Activated CD4-positive, alpha-beta T cell treated with anti-CD3 and anti-CD28 coated beads for 36 hours (primary cell): ENCODE results near the gene OSTN. TPM values are rescaled to one million over a fixed set of nuclear protein-coding genes. Genes with fewer than 3 reads are reported as not detected.

Source experiments
- ATAC-seq: fragments of 200-7000 bp; cut with Tn5 transposase; one replicate; pipeline ENCODE4 v1.10.0; 2021; ENCODE audit warnings: mild to moderate bottlenecking, moderate library complexity
- CTCF ChIA-PET: fragments of 350-600 bp; sonication (Branson Sonifier 250); formaldehyde crosslinking; loops from one replicate; lab custom pipeline; 2021; ENCODE audit warnings: antibody characterized with exemption; lab: Charles Lee
- POLR2A ChIA-PET: fragments of 350-600 bp; sonication (Branson Sonifier 250); formaldehyde crosslinking; loops from one replicate; lab custom pipeline; 2021; ENCODE audit warnings: antibody characterized with exemption, inconsistent platforms; lab: Charles Lee
- DNase-seq: peaks from one replicate; pipeline ENCODE4 v3.0.0-alpha.2; 2020
- H3K27ac Mint-ChIP-seq: one replicate; pipeline ENCODE4 v1.8.0; 2021; ENCODE audit warnings: mixed read lengths
- H3K27me3 Mint-ChIP-seq: one replicate; pipeline ENCODE4 v1.8.0; 2021; ENCODE audit warnings: mixed read lengths
- H3K36me3 Mint-ChIP-seq: one replicate; pipeline ENCODE4 v1.8.0; 2021; ENCODE audit warnings: low read depth, mixed read lengths
- H3K4me1 Mint-ChIP-seq: one replicate; pipeline ENCODE4 v1.8.0; 2021; ENCODE audit warnings: mixed read lengths
- H3K4me3 Mint-ChIP-seq: one replicate; pipeline ENCODE4 v1.8.0; 2021; ENCODE audit warnings: mild to moderate bottlenecking, moderate library complexity, mixed read lengths
- H3K9me3 Mint-ChIP-seq: one replicate; pipeline ENCODE4 v1.8.0; 2021; ENCODE audit warnings: low read depth, mixed read lengths
- intact Hi-C, 2 experiments: fragments of 100-400 bp; cut with DNase I in 1 of 2; cut with micrococcal nuclease in 1 of 2; formaldehyde crosslinking; loops; one replicate each; pipeline versions ENCODE4 v1.14.2 to v1.15.1; 2022 to 2024; cut with DNase I, micrococcal nuclease
- total RNA-seq, 2 experiments: library from RNA; stranded (reverse); gene quantifications; one replicate each; pipeline ENCODE4 v1.2.3, GENCODE V29; 2021

OSTN gene
- total RNA-seq, 2 experiments from 2014 or later, result not detected

- intact Hi-C loops, result no loop called here
- peaks cover 3% of the 10 kb centered on the region for H3K27me3 Mint-ChIP-seq
- no peaks in the 10 kb centered on the region for H3K9me3 Mint-ChIP-seq
- no peak overlapping the region for H3K27ac Mint-ChIP-seq
- no peaks in the 10 kb centered on the region for H3K36me3 Mint-ChIP-seq
- no peak for ATAC-seq
- DNase-seq, result no peak
- no peak overlapping the region for H3K4me3 Mint-ChIP-seq
- CTCF ChIA-PET, result interaction anchor here (0.6 kb wide), 1 partner anchor 1800 kb away, joined by 3 read pairs; no protein-coding TSS in a partner anchor
- H3K4me1 Mint-ChIP-seq, result peaks cover 6% of the 10 kb centered on the region
- POLR2A ChIA-PET, result interaction anchor here (0.6 kb wide), 1 partner anchor 21 kb away, joined by 3 read pairs; no protein-coding TSS in a partner anchor
These were observed 97.0 kb downstream of the OSTN start for GRCh38 chr3:191296041-191296541.

- ATAC-seq (no peak), DNase-seq (no peak)
- H3K27me3 Mint-ChIP-seq, result peaks cover 3% of the 10 kb centered on the region
- H3K36me3 Mint-ChIP-seq, result no peaks in the 10 kb centered on the region
- no peak overlapping the region for H3K27ac Mint-ChIP-seq
- CTCF ChIA-PET, result interaction anchor here (0.8 kb wide), 1 partner anchor 18 kb away, joined by 3 read pairs; no protein-coding TSS in a partner anchor
- H3K4me1 Mint-ChIP-seq, result peaks cover 4% of the 10 kb centered on the region
- H3K4me3 Mint-ChIP-seq, result no peak overlapping the region
- no peaks in the 10 kb centered on the region for H3K9me3 Mint-ChIP-seq
- intact Hi-C loops, result no loop called here
- POLR2A ChIA-PET, result interaction anchor here (0.6 kb wide), 1 partner anchor 27 kb away, joined by 3 read pairs; no protein-coding TSS in a partner anchor
These were observed 99.8 kb downstream of the OSTN start for GRCh38 chr3:191298846-191299245.

- ChIA-PET POLR2A (no interaction called here), CTCF (no interaction called here)
- no peaks in the 10 kb centered on the region for H3K9me3 Mint-ChIP-seq
- ATAC-seq, result peak; percentile 58
- H3K4me3 Mint-ChIP-seq, result no peak overlapping the region
- H3K4me1 Mint-ChIP-seq, result peaks cover 4% of the 10 kb centered on the region
- peaks cover 3% of the 10 kb centered on the region for H3K27me3 Mint-ChIP-seq
- DNase-seq, result no peak
- H3K27ac Mint-ChIP-seq, result peak overlapping the region; percentile 12
- H3K36me3 Mint-ChIP-seq, result no peaks in the 10 kb centered on the region
- intact Hi-C loops, result no loop called here
These were observed 101.4 kb downstream of the OSTN start for GRCh38 chr3:191300422-191300821.

GRCh38 chr3:191301017-191301416 lies 102.0 kb downstream of the OSTN start:
- Mint-ChIP-seq H3K36me3 (no peaks in the 10 kb centered on the region), H3K4me3 (no peak overlapping the region), H3K27ac (peak overlapping the region; percentile 12), H3K4me1 (peaks cover 4% of the 10 kb centered on the region), H3K9me3 (no peaks in the 10 kb centered on the region), H3K27me3 (peaks cover 3% of the 10 kb centered on the region)
- ChIA-PET CTCF (no interaction called here), POLR2A (no interaction called here)
- ATAC-seq (peak; percentile 70), DNase-seq (no peak)
- intact Hi-C loops, result no loop called here

- no peak overlapping the region for H3K27ac Mint-ChIP-seq
These were observed 102.9 kb downstream of the OSTN start for GRCh38 chr3:191301782-191302411.

GRCh38 chr3:191302451-191302850 lies 103.4 kb downstream of the OSTN start:
- Mint-ChIP-seq H3K4me3 (no peak overlapping the region), H3K27ac (no peak overlapping the region)
- intact Hi-C loops, result no loop called here

More at GRCh38 chr3:191301782-191302411, 102.9 kb downstream of the OSTN start:
- intact Hi-C loops, result no loop called here
- no peaks in the 10 kb centered on the region for H3K36me3 Mint-ChIP-seq
- POLR2A ChIA-PET, result no interaction called here
- ATAC-seq (no peak), DNase-seq (no peak)
- H3K4me1 Mint-ChIP-seq, result peaks cover 4% of the 10 kb centered on the region
- CTCF ChIA-PET, result no interaction called here
- peaks cover 3% of the 10 kb centered on the region for H3K27me3 Mint-ChIP-seq
- no peaks in the 10 kb centered on the region for H3K9me3 Mint-ChIP-seq
- no peak overlapping the region for H3K4me3 Mint-ChIP-seq

GRCh38 chr3:191303596-191303995 lies 104.6 kb downstream of the OSTN start:
- ChIA-PET CTCF (no interaction called here), POLR2A (no interaction called here)
- H3K4me1 Mint-ChIP-seq, result peaks cover 4% of the 10 kb centered on the region
- intact Hi-C loops, result no loop called here
- H3K4me3 Mint-ChIP-seq, result no peak overlapping the region
- DNase-seq, result no peak
- no peaks in the 10 kb centered on the region for H3K36me3 Mint-ChIP-seq
- H3K9me3 Mint-ChIP-seq, result no peaks in the 10 kb centered on the region
- ATAC-seq, result no peak
- no peak overlapping the region for H3K27ac Mint-ChIP-seq
- H3K27me3 Mint-ChIP-seq, result peaks cover under 1% of the 10 kb centered on the region

More at GRCh38 chr3:191302451-191302850, 103.4 kb downstream of the OSTN start:
- peaks cover 3% of the 10 kb centered on the region for H3K27me3 Mint-ChIP-seq
- H3K36me3 Mint-ChIP-seq, result no peaks in the 10 kb centered on the region
- DNase-seq (no peak), ATAC-seq (no peak)
- CTCF ChIA-PET, result no interaction called here
- H3K4me1 Mint-ChIP-seq, result peaks cover 4% of the 10 kb centered on the region
- H3K9me3 Mint-ChIP-seq, result no peaks in the 10 kb centered on the region
- POLR2A ChIA-PET, result no interaction called here

- Mint-ChIP-seq H3K36me3 (no peaks in the 10 kb centered on the region), H3K4me1 (no peaks in the 10 kb centered on the region), H3K27me3 (no peaks in the 10 kb centered on the region), H3K4me3 (no peak overlapping the region), H3K27ac (no peak overlapping the region), H3K9me3 (no peaks in the 10 kb centered on the region)
- ATAC-seq (no peak), DNase-seq (no peak)
- ChIA-PET POLR2A (no interaction called here), CTCF (no interaction called here)
- intact Hi-C loops, result no loop called here
These were observed 107.4 kb downstream of the OSTN start for GRCh38 chr3:191306428-191306827.

- no peaks in the 10 kb centered on the region for H3K9me3 Mint-ChIP-seq
- no peak for DNase-seq
- POLR2A ChIA-PET, result no interaction called here
- no peak overlapping the region for H3K4me3 Mint-ChIP-seq
- no peaks in the 10 kb centered on the region for H3K27me3 Mint-ChIP-seq
- no peaks in the 10 kb centered on the region for H3K4me1 Mint-ChIP-seq
- no peak for ATAC-seq
- no peak overlapping the region for H3K27ac Mint-ChIP-seq
- H3K36me3 Mint-ChIP-seq, result no peaks in the 10 kb centered on the region
- intact Hi-C loops, result no loop called here
- CTCF ChIA-PET, result no interaction called here
These were observed 108.3 kb downstream of the OSTN start for GRCh38 chr3:191307341-191307740.

- Mint-ChIP-seq H3K36me3 (no peaks in the 10 kb centered on the region), H3K27me3 (no peaks in the 10 kb centered on the region), H3K4me3 (no peak overlapping the region), H3K9me3 (no peaks in the 10 kb centered on the region), H3K27ac (no peak overlapping the region), H3K4me1 (no peaks in the 10 kb centered on the region)
- intact Hi-C loops, result no loop called here
- POLR2A ChIA-PET, result no interaction called here
- CTCF ChIA-PET, result interaction anchor here (1.0 kb wide), 1 partner anchor 72 kb away, joined by 4 read pairs; no protein-coding TSS in a partner anchor
- DNase-seq (no peak), ATAC-seq (no peak)
These were observed 114.3 kb downstream of the OSTN start for GRCh38 chr3:191313296-191313695.

GRCh38 chr3:191314109-191314728 lies 115.2 kb downstream of the OSTN start:
- no peak overlapping the region for H3K4me3 Mint-ChIP-seq
- DNase-seq, result no peak
- no peak for ATAC-seq
- no peak overlapping the region for H3K27ac Mint-ChIP-seq
- CTCF ChIA-PET, result interaction anchor here (1.0 kb wide), 1 partner anchor 73 kb away, joined by 4 read pairs; no protein-coding TSS in a partner anchor
- POLR2A ChIA-PET, result no interaction called here
- no peaks in the 10 kb centered on the region for H3K27me3 Mint-ChIP-seq
- intact Hi-C loops, result no loop called here
- no peaks in the 10 kb centered on the region for H3K4me1 Mint-ChIP-seq
- no peaks in the 10 kb centered on the region for H3K36me3 Mint-ChIP-seq
- no peaks in the 10 kb centered on the region for H3K9me3 Mint-ChIP-seq
